HG03135 (cell line): ENCODE measurements around the gene RPS16.

Experiments used
- ATAC-seq: cut with Tn5 transposase; IDR thresholded peaks from one replicate; pipeline ENCODE4 v1.9.1; 2021; ENCODE audit warnings: mild to moderate bottlenecking, moderate library complexity; ENCODE audit not compliant: unreplicated experiment

Gene RPS16

GRCh38 chr19:39408392-39409207 is 27.1 kb downstream of the RPS16 start:
- ATAC-seq: no peak

- no peak for ATAC-seq
Observed at GRCh38 chr19:39407660-39408391, 27.9 kb downstream of the RPS16 start.

- no peak for ATAC-seq
Observed at GRCh38 chr19:39407410-39407659, 28.4 kb downstream of the RPS16 start.

- peak; percentile 13 for ATAC-seq
Observed at GRCh38 chr19:39406656-39407409, 28.9 kb downstream of the RPS16 start, which contains the start of gene ZFP36. ZFP36 (plus strand) TSS chr19:39406847; CDS start chr19:39406905, 58 bp downstream.

- ATAC-seq: no peak
Observed at GRCh38 chr19:39405958-39406655, 29.6 kb downstream of the RPS16 start.

- no peak for ATAC-seq
Observed at GRCh38 chr19:39405261-39405957, 30.3 kb downstream of the RPS16 start.

GRCh38 chr19:39403331-39404312 is 32.1 kb downstream of the RPS16 start:
- peak; percentile 32 for ATAC-seq

- peak; percentile 27 for ATAC-seq
Observed at GRCh38 chr19:39402346-39403300, 33.1 kb downstream of the RPS16 start.

- no peak for ATAC-seq
Observed at GRCh38 chr19:39401549-39402345, 34.0 kb downstream of the RPS16 start.

- ATAC-seq: no peak
Observed at GRCh38 chr19:39401070-39401548, 34.6 kb downstream of the RPS16 start.

- no peak for ATAC-seq
Observed at GRCh38 chr19:39400061-39400460, 35.7 kb downstream of the RPS16 start.

- ATAC-seq: no peak
Observed at GRCh38 chr19:39399668-39400050, 36.1 kb downstream of the RPS16 start.

- no peak for ATAC-seq
Observed at GRCh38 chr19:39398297-39398864, 37.4 kb downstream of the RPS16 start.

GRCh38 chr19:39397360-39398296 is 38.1 kb downstream of the RPS16 start:
- no peak for ATAC-seq

GRCh38 chr19:39390751-39391437 is 44.9 kb downstream of the RPS16 start, which contains the start of the genes MED29 and PAF1:
MED29 (plus strand) TSS chr19:39391378; CDS start chr19:39391423, 45 bp downstream.
PAF1 (minus strand) TSS chr19:39391106; CDS start chr19:39390864, 242 bp downstream.
- ATAC-seq: peak; percentile 88
